H1 (cell line): ENCODE data around the gene SLC25A48. TPM values are rescaled to one million over a fixed set of nuclear protein-coding genes. Genes with fewer than 3 reads are reported as not detected.

Experiments used
- CTCF ChIA-PET: fragments of 300-600 bp; sonication (Branson Sonifier 250); formaldehyde crosslinking; loops from one replicate; lab custom pipeline; 2021; ENCODE audit not compliant: partially characterized antibody; lab: Charles Lee
- POLR2A ChIA-PET: fragments of 300-600 bp; sonication (Branson Sonifier 250); formaldehyde crosslinking; loops from one replicate; lab custom pipeline; 2021; ENCODE audit warnings: inconsistent platforms; ENCODE audit not compliant: partially characterized antibody; lab: Charles Lee
- DNase-seq, 2 experiments: peaks; one replicate each; pipeline versions ENCODE4 v3.0.0 to v3.0.0-alpha.2; 2010 to 2022; ENCODE audit warnings: low spot score in 2 of 2, low read depth in 1 of 2, mixed read lengths in 1 of 2
- FAIRE-seq: peaks from 2 replicates; lab custom pipeline; 2011; peaks lifted over from hg19 to GRCh38; lab: Jason Lieb, UNC
- H2AFZ ChIP-seq: 2 replicates; pipeline ENCODE4 v1.8.1; 2012; ENCODE audit warnings: low read length, inconsistent platforms
- H2AK5ac ChIP-seq: 2 replicates; pipeline ENCODE4 v1.6.1; 2013; ENCODE audit warnings: low read depth, low read length
- H2BK120ac ChIP-seq: replicated peaks from 2 replicates; pipeline ENCODE3; 2013; ENCODE audit warnings: low read depth, low read length, inconsistent platforms
- H2BK12ac ChIP-seq: 2 replicates; pipeline ENCODE4 v1.6.1; 2013; ENCODE audit warnings: low read depth, low read length
- H2BK15ac ChIP-seq: 2 replicates; pipeline ENCODE4 v1.6.1; 2013; ENCODE audit warnings: low read length
- H2BK20ac ChIP-seq: 2 replicates; pipeline ENCODE4 v1.6.1; 2013; ENCODE audit warnings: low read length
- H2BK5ac ChIP-seq: 2 replicates; pipeline ENCODE4 v1.6.1; 2013; ENCODE audit warnings: low read depth, low read length
- H3K14ac ChIP-seq: 2 replicates; pipeline ENCODE4 v1.6.1; 2013; ENCODE audit warnings: inconsistent platforms; ENCODE audit not compliant: insufficient read length
- H3K18ac ChIP-seq: 2 replicates; pipeline ENCODE4 v1.6.1; 2013; ENCODE audit warnings: low read length; ENCODE audit errors: extremely low read depth
- H3K23ac ChIP-seq: 2 replicates; pipeline ENCODE4 v1.6.1; 2013; ENCODE audit warnings: inconsistent platforms; ENCODE audit not compliant: insufficient read length
- H3K23me2 ChIP-seq: 2 replicates; pipeline ENCODE4 v1.6.1; 2013; ENCODE audit warnings: low read depth, low read length
- H3K27ac ChIP-seq: 2 replicates; pipeline ENCODE4 v1.6.1; 2011; ENCODE audit warnings: low read depth, low read length, inconsistent platforms
- H3K27me3 ChIP-seq, 4 experiments: replicated peaks in 1 of 4; 1 replicate in 1 of 4; 2 replicates in 3 of 4; pipeline versions ENCODE4 v1.6.1 to v1.8.1; 2011 to 2013; ENCODE audit warnings: low read length in 3 of 4, mild to moderate bottlenecking in 3 of 4, inconsistent platforms in 2 of 4, mixed read lengths in 2 of 4, moderate library complexity in 1 of 4; ENCODE audit not compliant: control insufficient read depth in 3 of 4, insufficient read depth in 3 of 4; ENCODE audit errors: extremely low read depth in 1 of 4
- H3K36me3 ChIP-seq, 4 experiments: 2 replicates each; pipeline versions ENCODE4 v1.6.1 to v1.8.1; 2011 to 2013; ENCODE audit warnings: mild to moderate bottlenecking in 4 of 4, low read length in 3 of 4, moderate library complexity in 2 of 4, control low read depth in 1 of 4, inconsistent platforms in 1 of 4; ENCODE audit not compliant: insufficient read depth in 4 of 4, control insufficient read depth in 2 of 4
- H3K4ac ChIP-seq: replicated peaks from 2 replicates; pipeline ENCODE3; 2013; ENCODE audit warnings: low read length, low read depth, mixed read lengths, inconsistent platforms; ENCODE audit not compliant: insufficient read length
- H3K4me1 ChIP-seq, 4 experiments: replicated peaks in 1 of 4; 1 replicate in 1 of 4; 2 replicates in 3 of 4; pipeline versions ENCODE4 v1.6.1 to v1.8.1; 2011 to 2013; ENCODE audit warnings: low read length in 3 of 4, inconsistent platforms in 2 of 4, mixed read lengths in 1 of 4; ENCODE audit not compliant: insufficient read depth in 4 of 4, control insufficient read depth in 3 of 4
- H3K4me2 ChIP-seq, 2 experiments: 2 replicates each; pipeline versions ENCODE4 v1.6.1 to v1.8.1; 2011 to 2013; ENCODE audit warnings: low read depth in 2 of 2, low read length in 2 of 2, control low read depth in 1 of 2, inconsistent platforms in 1 of 2, mild to moderate bottlenecking in 1 of 2; ENCODE audit not compliant: insufficient read depth in 1 of 2
- H3K4me3 ChIP-seq, 4 experiments: fragments of 200-600, 300-600 bp in 1 of 4; sonication (generic), shearing (Covaris generic), sonication (Bioruptor Twin) in 1 of 4; 2 replicates each; pipeline versions ENCODE4 v1.5.1 to v1.8.1; 2011 to 2016; ENCODE audit warnings: low read length in 4 of 4, low read depth in 3 of 4, control low read depth in 2 of 4, inconsistent platforms in 2 of 4, mild to moderate bottlenecking in 2 of 4, mixed read lengths in 1 of 4, moderate library complexity in 1 of 4; ENCODE audit not compliant: insufficient read depth in 2 of 4; ENCODE audit errors: extremely low read depth in 1 of 4
- H3K56ac ChIP-seq: replicated peaks from 2 replicates; pipeline ENCODE3; 2013; ENCODE audit warnings: low read depth, mild to moderate bottlenecking, mixed read lengths, low read length, inconsistent platforms; ENCODE audit not compliant: insufficient read length
- H3K79me1 ChIP-seq: 2 replicates; pipeline ENCODE4 v1.6.1; 2013; ENCODE audit warnings: low read depth, low read length, control low read depth
- H3K79me2 ChIP-seq, 2 experiments: 2 replicates each; pipeline versions ENCODE4 v1.6.1 to v1.8.1; 2012 to 2013; ENCODE audit warnings: low read length in 2 of 2, mild to moderate bottlenecking in 2 of 2, inconsistent platforms in 1 of 2; ENCODE audit not compliant: insufficient read depth in 2 of 2, control insufficient read depth in 1 of 2
- H3K9ac ChIP-seq, 4 experiments: replicated peaks in 1 of 4; 1 replicate in 1 of 4; 2 replicates in 3 of 4; pipeline versions ENCODE4 v1.6.1 to v1.8.1; 2011 to 2013; ENCODE audit warnings: low read depth in 3 of 4, low read length in 3 of 4, control low read depth in 2 of 4, mild to moderate bottlenecking in 2 of 4, moderate library complexity in 2 of 4, inconsistent platforms in 1 of 4; ENCODE audit errors: extremely low read depth in 1 of 4
- H3K9me3 ChIP-seq, 2 experiments: 2 replicates each; pipeline versions ENCODE4 v1.6.1 to v1.8.1; 2012 to 2013; ENCODE audit warnings: mild to moderate bottlenecking in 2 of 2, moderate library complexity in 2 of 2, control low read depth in 1 of 2, inconsistent platforms in 1 of 2, low read depth in 1 of 2, low read length in 1 of 2, mixed read lengths in 1 of 2; ENCODE audit not compliant: insufficient read depth in 2 of 2
- H4K20me1 ChIP-seq, 2 experiments: replicated peaks in 1 of 2; 2 replicates each; pipeline versions ENCODE3 to v1.8.1; 2011 to 2013; ENCODE audit warnings: inconsistent platforms in 2 of 2, low read length in 2 of 2, mild to moderate bottlenecking in 1 of 2; ENCODE audit not compliant: insufficient read depth in 2 of 2, control insufficient read depth in 1 of 2
- H4K5ac ChIP-seq: 2 replicates; pipeline ENCODE4 v1.6.1; 2013; ENCODE audit warnings: low read length, low read depth, mixed read lengths, inconsistent platforms; ENCODE audit not compliant: insufficient read length
- H4K8ac ChIP-seq: 2 replicates; pipeline ENCODE4 v1.8.0; 2013; ENCODE audit warnings: mild to moderate bottlenecking, moderate library complexity, low read length, inconsistent platforms; ENCODE audit not compliant: insufficient read depth; ENCODE audit errors: extremely low read depth
- H4K91ac ChIP-seq: replicated peaks from 2 replicates; pipeline ENCODE3; 2013; ENCODE audit warnings: low read length, mixed read lengths, inconsistent platforms; ENCODE audit not compliant: insufficient read length
- ATF2 ChIP-seq: IDR thresholded peaks from 2 replicates; pipeline ENCODE4 v1.6.1; 2012; ENCODE audit warnings: low read length, inconsistent platforms
- CHD2 ChIP-seq: IDR thresholded peaks from 2 replicates; pipeline ENCODE4 v1.6.1; 2012; ENCODE audit warnings: low read length, improper control_type of control experiment
- EP300 ChIP-seq, 2 experiments: IDR thresholded peaks; 1 replicate in 1 of 2; 2 replicates in 1 of 2; pipeline ENCODE4 v1.6.1; 2011 to 2012; ENCODE audit warnings: low read depth in 2 of 2, low read length in 2 of 2, mild to moderate bottlenecking in 2 of 2, borderline replicate concordance in 1 of 2, inconsistent platforms in 1 of 2, moderate library complexity in 1 of 2
- EZH2 ChIP-seq: fragments of 200-600 bp; sonication (generic); IDR thresholded peaks from 2 replicates; pipeline ENCODE4 v1.7.1; 2012; ENCODE audit warnings: low read depth, mild to moderate bottlenecking, moderate library complexity, low read length, inconsistent platforms; ENCODE audit not compliant: severe bottlenecking
- JUND ChIP-seq: IDR thresholded peaks from 2 replicates; pipeline ENCODE4 v1.6.1; 2011; ENCODE audit warnings: mild to moderate bottlenecking, improper control_type of control experiment, low read length
- PHF8 ChIP-seq: fragments of 200-600 bp; sonication (generic); conservative IDR thresholded peaks from 2 replicates; pipeline ENCODE4 v1.7.1; 2012; ENCODE audit warnings: low read depth, mild to moderate bottlenecking, inconsistent platforms, low read length, moderate library complexity
- RAD21 ChIP-seq, 2 experiments: IDR thresholded peaks in 1 of 2; conservative IDR thresholded peaks in 1 of 2; 2 replicates each; pipeline ENCODE4 v1.6.1; 2011; ENCODE audit warnings: low read depth in 2 of 2, low read length in 2 of 2, improper control_type of control experiment in 1 of 2, inconsistent platforms in 1 of 2, mild to moderate bottlenecking in 1 of 2, moderate library complexity in 1 of 2
- SP1 ChIP-seq: IDR thresholded peaks from 2 replicates; pipeline ENCODE4 v1.6.1; 2011; ENCODE audit warnings: low read depth, low read length
- SRF ChIP-seq: IDR thresholded peaks from 2 replicates; pipeline ENCODE4 v1.6.1; 2011; ENCODE audit warnings: mild to moderate bottlenecking, low read depth, low read length, moderate library complexity
- TEAD4 ChIP-seq: IDR thresholded peaks from 2 replicates; pipeline ENCODE4 v1.6.1; 2012; ENCODE audit warnings: low read depth, low read length, inconsistent platforms, mixed read lengths
- WGBS, 2 experiments: shearing (Covaris generic) in 1 of 2; methylation state at CpG; one replicate each; pipeline versions ENCODE4 v1.1.6 to v1.1.7; 2013 to 2015; ENCODE audit warnings: low lambda C conversion rate in 2 of 2, mixed read lengths in 2 of 2, inconsistent platforms in 1 of 2, low coverage in 1 of 2, missing lambda C conversion rate in 1 of 2; ENCODE audit not compliant: insufficient replicate concordance in 2 of 2, insufficient coverage in 1 of 2, insufficient read length in 1 of 2; ENCODE audit errors: extremely low coverage in 1 of 2, missing lambda C conversion rate in 1 of 2; 5-methylcytosine and 5-hydroxymethylcytosine counted together
- polyA plus RNA-seq, 7 experiments: library from polyadenylated mRNA; depleted of rRNA in 3 of 7; stranded (reverse) in 5 of 7; unstranded in 2 of 7; fragments of >200 nt in 5 of 7; fragments of 200-250 nt in 2 of 7; gene quantifications; 1 replicate in 5 of 7; 2 replicates in 1 of 7; 4 replicates in 1 of 7; pipeline versions ENCODE4 v1.2.1 to v1.2.3, GENCODE V29; 2011 to 2013; ENCODE audit warnings: missing spikeins in 2 of 7, mixed read lengths in 2 of 7
- total RNA-seq: library from RNA; stranded (reverse); fragmentation: NEBNext Ultra II Directional; extraction: Animal tissue kit (Norgen Biotek cat#: 25700); gene quantifications from 2 replicates; pipeline ENCODE4 v1.2.1, GENCODE V29; 2021
- TF ChIP-seq, protein P1 (sequence below): IDR thresholded peaks from 2 replicates; pipeline ENCODE4 v1.6.1; 2012; ENCODE audit warnings: inconsistent platforms

Gene SLC25A48
- total and polyA plus RNA-seq, 2 of the 8 experiments (the other 6 are each of a cell fraction or from before 2014, with no cell fraction given), result 1.3 to 1.8 TPM

- Histone ChIP-seq H3K4me1 (no peaks in the 10 kb centered on the region), H3K56ac (no peak overlapping the region), H3K23me2 (no peaks in the 10 kb centered on the region), H2AFZ (no peak overlapping the region), H2BK5ac (no peak overlapping the region), H3K4ac (no peak overlapping the region), H3K4me2 (no peak overlapping the region), H2AK5ac (no peak overlapping the region), H3K23ac (no peak overlapping the region), H4K20me1 (no peaks in the 10 kb centered on the region), H2BK120ac (no peak overlapping the region), H3K27ac (no peak overlapping the region), H3K9me3 (0 out of 4 replicates have a peak, but pooled peaks cover 3% of the 10 kb centered on the region in 2 experiments), H2BK12ac (no peak overlapping the region), H3K79me2 (no peaks in the 10 kb centered on the region), H3K36me3 (no peaks in the 10 kb centered on the region), H2BK20ac (no peak overlapping the region), H3K4me3 (no peak overlapping the region), H4K8ac (no peak overlapping the region), H2BK15ac (no peak overlapping the region), H4K5ac (no peak overlapping the region), H3K27me3 (no peaks in the 10 kb centered on the region), H3K18ac (no peak overlapping the region), H3K79me1 (no peaks in the 10 kb centered on the region), H3K14ac (no peak overlapping the region), H4K91ac (no peak overlapping the region), H3K9ac (no peak overlapping the region)
- 75% methylated on average over 6 of the region's 7 CpGs; no CpG with 5 or more reads in 1 of the 2 experiments for WGBS, 2 experiments
- DNase-seq (no peak), FAIRE-seq (no peak)
- POLR2A ChIA-PET, result no interaction called here
- CTCF ChIA-PET, result interaction anchor here (1.0 to 2.2 kb wide), 4 partner anchors 8 to 21 kb away, joined by 5 to 7 read pairs (median 6); partner anchors contain the start of gene SLC25A48
- TF ChIP-seq SP1, result no peak
- TF ChIP-seq SRF, result no peak
- TF ChIP-seq, protein P1, sequence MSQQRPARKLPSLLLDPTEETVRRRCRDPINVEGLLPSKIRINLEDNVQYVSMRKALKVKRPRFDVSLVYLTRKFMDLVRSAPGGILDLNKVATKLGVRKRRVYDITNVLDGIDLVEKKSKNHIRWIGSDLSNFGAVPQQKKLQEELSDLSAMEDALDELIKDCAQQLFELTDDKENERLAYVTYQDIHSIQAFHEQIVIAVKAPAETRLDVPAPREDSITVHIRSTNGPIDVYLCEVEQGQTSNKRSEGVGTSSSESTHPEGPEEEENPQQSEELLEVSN, result no peak
- no peak for TF ChIP-seq CHD2
- no peak for TF ChIP-seq TEAD4
- no peak for TF ChIP-seq EZH2
- no peak for TF ChIP-seq ATF2
- TF ChIP-seq EP300 (IDR thresholded peaks at IDR 0.05; ENCODE audit: borderline replicate concordance in 1 of 2, low read depth in 2 of 2, low read length in 2 of 2), result no peak
- TF ChIP-seq JUND, result no peak
- TF ChIP-seq RAD21 (IDR thresholded peaks at IDR 0.05 in 1 of 2, conservative IDR thresholded peaks at IDR 0.05 in 1 of 2; ENCODE audit: low read depth in 2 of 2, low read length in 2 of 2), result no peak
- TF ChIP-seq PHF8, result no peak
Measured at GRCh38 chr5:135813758-135814157, 20.7 kb upstream of the SLC25A48 start.
